HepG2 (cell line): ENCODE results near the gene NSD1. TPM values are rescaled to one million over a fixed set of nuclear protein-coding genes. Genes with fewer than 3 reads are reported as not detected.
A peak's percentile ranks its signal among the peaks of the same experiment; 100 is the strongest.

Source experiments
- ADNP ChIP-seq: sonication (generic); formaldehyde crosslinking; IDR thresholded peaks from 2 replicates; pipeline ENCODE4 v1.4.0; 2020; ENCODE audit warnings: missing genetic modification reagents
- BRD4 ChIP-seq: sonication (generic); formaldehyde crosslinking; IDR thresholded peaks from 2 replicates; pipeline ENCODE4 v1.4.0; 2020; ENCODE audit warnings: missing genetic modification reagents
- HNF4A ChIP-seq: sonication (generic); formaldehyde crosslinking; IDR thresholded peaks from 2 replicates; pipeline ENCODE4 v1.4.0; 2020; ENCODE audit warnings: missing genetic modification reagents
- KAT7 ChIP-seq: IDR thresholded peaks from 2 replicates; pipeline ENCODE4 v1.6.1; 2018; ENCODE audit warnings: borderline replicate concordance, missing compliant biosample characterization
- MTA1 ChIP-seq: sonication (generic); formaldehyde crosslinking; IDR thresholded peaks from 2 replicates; pipeline ENCODE4 v1.4.0; 2020; ENCODE audit warnings: missing genetic modification reagents, mild to moderate bottlenecking, borderline replicate concordance
- NBN ChIP-seq: fragments of 450-650 bp; conservative IDR thresholded peaks from 2 replicates; pipeline ENCODE4 v1.6.1; 2017
- SOX6 ChIP-seq, 2 experiments: fragments of 450-650 bp in 1 of 2; sonication (generic) in 1 of 2; formaldehyde crosslinking in 1 of 2; IDR thresholded peaks; 2 replicates each; pipeline versions ENCODE4 v1.4.0 to v1.6.1; 2017 to 2020; ENCODE audit warnings: antibody characterized with exemption in 1 of 2, mild to moderate bottlenecking in 1 of 2, missing genetic modification reagents in 1 of 2
- UBTF ChIP-seq: sonication (generic); formaldehyde crosslinking; IDR thresholded peaks from 2 replicates; pipeline ENCODE4 v1.4.0; 2020; ENCODE audit warnings: mild to moderate bottlenecking, missing genetic modification reagents
- ZBTB3 ChIP-seq: sonication (generic); formaldehyde crosslinking; IDR thresholded peaks from 2 replicates; pipeline ENCODE4 v1.4.0; 2020; ENCODE audit warnings: low read depth, mild to moderate bottlenecking, moderate library complexity, missing genetic modification reagents, borderline replicate concordance
- ZNF232 ChIP-seq: sonication (generic); formaldehyde crosslinking; IDR thresholded peaks from 2 replicates; pipeline ENCODE4 v1.4.0; 2020; ENCODE audit warnings: missing genetic modification reagents, borderline replicate concordance
- ZNF274 ChIP-seq: sonication (generic); formaldehyde crosslinking; IDR thresholded peaks from 2 replicates; pipeline ENCODE4 v1.5.1; 2020; ENCODE audit warnings: mild to moderate bottlenecking, missing genetic modification reagents
- ZNF354B ChIP-seq: sonication (generic); formaldehyde crosslinking; IDR thresholded peaks from 2 replicates; pipeline ENCODE4 v1.8.0; 2022; ENCODE audit warnings: mild to moderate bottlenecking, missing genetic modification reagents
- ZNF446 ChIP-seq: sonication (generic); formaldehyde crosslinking; IDR thresholded peaks from 2 replicates; pipeline ENCODE4 v1.5.0; 2020; ENCODE audit warnings: mild to moderate bottlenecking, missing genetic modification reagents
- ZNF546 ChIP-seq: sonication (generic); formaldehyde crosslinking; conservative IDR thresholded peaks from 2 replicates; pipeline ENCODE4 v1.8.1; 2023; ENCODE audit warnings: mild to moderate bottlenecking, missing genetic modification reagents
- polyA plus RNA-seq, 8 experiments: library from polyadenylated mRNA; depleted of rRNA in 3 of 8; stranded (reverse) in 7 of 8; unstranded in 1 of 8; fragments of >200 nt; fragmentation: Illumina TruSeq in 4 of 8; extraction: Trizol in 4 of 8; gene quantifications; 2 replicates each; pipeline versions ENCODE4 v1.2.1 to v1.2.3, GENCODE V29; 2011 to 2016; ENCODE audit warnings: low read depth in 4 of 8, missing spikeins in 1 of 8, mixed read lengths in 1 of 8; ENCODE audit not compliant: insufficient read depth in 1 of 8
- total RNA-seq, 5 experiments: library from RNA; depleted of rRNA; stranded (reverse); fragments of >200 nt; fragmentation: Illumina TruSeq; extraction: Trizol; gene quantifications; 2 replicates each; pipeline ENCODE4 v1.2.3, GENCODE V29; 2016; ENCODE audit warnings: low read depth in 1 of 5
- TF ChIP-seq, protein P1 (sequence below): sonication (generic); formaldehyde crosslinking; IDR thresholded peaks from 2 replicates; pipeline ENCODE4 v1.8.0; 2022; ENCODE audit warnings: mild to moderate bottlenecking, missing genetic modification reagents, moderate library complexity
- TF ChIP-seq, protein P2 (sequence below): sonication (generic); formaldehyde crosslinking; IDR thresholded peaks from 2 replicates; pipeline ENCODE4 v1.8.1; 2023; ENCODE audit warnings: missing genetic modification reagents, inconsistent platforms, borderline replicate concordance
- TF ChIP-seq, protein P3 (sequence below): sonication (generic); formaldehyde crosslinking; IDR thresholded peaks from 2 replicates; pipeline ENCODE4; 2020; ENCODE audit warnings: missing genetic modification reagents, mild to moderate bottlenecking, borderline replicate concordance
- TF ChIP-seq, protein P4 (sequence below): sonication (generic); formaldehyde crosslinking; IDR thresholded peaks from 2 replicates; pipeline ENCODE4 v1.8.1; 2022; ENCODE audit warnings: mild to moderate bottlenecking, missing genetic modification reagents

NSD1 gene
- total and polyA plus RNA-seq, 2 of the 13 experiments (the other 11 are each of a cell fraction or from before 2014, with no cell fraction given), result 0.01 to 0.09 TPM

- TF ChIP-seq UBTF (peak; percentile 87), KAT7 (CRISPR knock-in tag) (peak; percentile 58; the same call in 1 of the 2 replicates), ZNF546 (0 out of 2 replicates have a peak, but pooled peaks have one; percentile 35), ZNF274 (CRISPR knock-in tag) (peak; percentile 92), SOX6 (IDR thresholded peaks at IDR 0.05) (no peak), SOX6 (CRISPR knock-in tag; IDR thresholded peaks at IDR 0.05) (peak; percentile 66; the same call in 1 of the 2 replicates), ZBTB3 (CRISPR knock-in tag) (no peak), MTA1 (CRISPR knock-in tag) (peak; percentile 81; the same call in 1 of the 2 replicates), ZNF446 (CRISPR knock-in tag) (no peak), ZNF354B (no peak), NBN (no peak), ZNF232 (CRISPR knock-in tag) (0 out of 2 replicates have a peak, but pooled peaks have one; percentile 37), ADNP (no peak), HNF4A (0 out of 2 replicates have a peak, but pooled peaks have one; percentile 9), BRD4 (CRISPR knock-in tag) (no peak)
- TF ChIP-seq, protein P1, sequence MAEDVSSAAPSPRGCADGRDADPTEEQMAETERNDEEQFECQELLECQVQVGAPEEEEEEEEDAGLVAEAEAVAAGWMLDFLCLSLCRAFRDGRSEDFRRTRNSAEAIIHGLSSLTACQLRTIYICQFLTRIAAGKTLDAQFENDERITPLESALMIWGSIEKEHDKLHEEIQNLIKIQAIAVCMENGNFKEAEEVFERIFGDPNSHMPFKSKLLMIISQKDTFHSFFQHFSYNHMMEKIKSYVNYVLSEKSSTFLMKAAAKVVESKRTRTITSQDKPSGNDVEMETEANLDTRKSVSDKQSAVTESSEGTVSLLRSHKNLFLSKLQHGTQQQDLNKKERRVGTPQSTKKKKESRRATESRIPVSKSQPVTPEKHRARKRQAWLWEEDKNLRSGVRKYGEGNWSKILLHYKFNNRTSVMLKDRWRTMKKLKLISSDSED (CRISPR knock-in tag), result 0 out of 2 replicates have a peak, but pooled peaks have one; percentile 30
- TF ChIP-seq, protein P2, sequence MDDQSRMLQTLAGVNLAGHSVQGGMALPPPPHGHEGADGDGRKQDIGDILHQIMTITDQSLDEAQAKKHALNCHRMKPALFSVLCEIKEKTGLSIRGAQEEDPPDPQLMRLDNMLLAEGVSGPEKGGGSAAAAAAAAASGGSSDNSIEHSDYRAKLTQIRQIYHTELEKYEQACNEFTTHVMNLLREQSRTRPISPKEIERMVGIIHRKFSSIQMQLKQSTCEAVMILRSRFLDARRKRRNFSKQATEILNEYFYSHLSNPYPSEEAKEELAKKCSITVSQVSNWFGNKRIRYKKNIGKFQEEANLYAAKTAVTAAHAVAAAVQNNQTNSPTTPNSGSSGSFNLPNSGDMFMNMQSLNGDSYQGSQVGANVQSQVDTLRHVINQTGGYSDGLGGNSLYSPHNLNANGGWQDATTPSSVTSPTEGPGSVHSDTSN (CRISPR knock-in tag), result 0 out of 2 replicates have a peak, but pooled peaks have one; percentile 30
- TF ChIP-seq, protein P3, sequence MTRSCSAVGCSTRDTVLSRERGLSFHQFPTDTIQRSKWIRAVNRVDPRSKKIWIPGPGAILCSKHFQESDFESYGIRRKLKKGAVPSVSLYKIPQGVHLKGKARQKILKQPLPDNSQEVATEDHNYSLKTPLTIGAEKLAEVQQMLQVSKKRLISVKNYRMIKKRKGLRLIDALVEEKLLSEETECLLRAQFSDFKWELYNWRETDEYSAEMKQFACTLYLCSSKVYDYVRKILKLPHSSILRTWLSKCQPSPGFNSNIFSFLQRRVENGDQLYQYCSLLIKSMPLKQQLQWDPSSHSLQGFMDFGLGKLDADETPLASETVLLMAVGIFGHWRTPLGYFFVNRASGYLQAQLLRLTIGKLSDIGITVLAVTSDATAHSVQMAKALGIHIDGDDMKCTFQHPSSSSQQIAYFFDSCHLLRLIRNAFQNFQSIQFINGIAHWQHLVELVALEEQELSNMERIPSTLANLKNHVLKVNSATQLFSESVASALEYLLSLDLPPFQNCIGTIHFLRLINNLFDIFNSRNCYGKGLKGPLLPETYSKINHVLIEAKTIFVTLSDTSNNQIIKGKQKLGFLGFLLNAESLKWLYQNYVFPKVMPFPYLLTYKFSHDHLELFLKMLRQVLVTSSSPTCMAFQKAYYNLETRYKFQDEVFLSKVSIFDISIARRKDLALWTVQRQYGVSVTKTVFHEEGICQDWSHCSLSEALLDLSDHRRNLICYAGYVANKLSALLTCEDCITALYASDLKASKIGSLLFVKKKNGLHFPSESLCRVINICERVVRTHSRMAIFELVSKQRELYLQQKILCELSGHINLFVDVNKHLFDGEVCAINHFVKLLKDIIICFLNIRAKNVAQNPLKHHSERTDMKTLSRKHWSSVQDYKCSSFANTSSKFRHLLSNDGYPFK (CRISPR knock-in tag), result 0 out of 2 replicates have a peak, but pooled peaks have one; percentile 19
- TF ChIP-seq, protein P4, sequence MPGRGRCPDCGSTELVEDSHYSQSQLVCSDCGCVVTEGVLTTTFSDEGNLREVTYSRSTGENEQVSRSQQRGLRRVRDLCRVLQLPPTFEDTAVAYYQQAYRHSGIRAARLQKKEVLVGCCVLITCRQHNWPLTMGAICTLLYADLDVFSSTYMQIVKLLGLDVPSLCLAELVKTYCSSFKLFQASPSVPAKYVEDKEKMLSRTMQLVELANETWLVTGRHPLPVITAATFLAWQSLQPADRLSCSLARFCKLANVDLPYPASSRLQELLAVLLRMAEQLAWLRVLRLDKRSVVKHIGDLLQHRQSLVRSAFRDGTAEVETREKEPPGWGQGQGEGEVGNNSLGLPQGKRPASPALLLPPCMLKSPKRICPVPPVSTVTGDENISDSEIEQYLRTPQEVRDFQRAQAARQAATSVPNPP (CRISPR knock-in tag), result peak; percentile 92
Observed at GRCh38 chr5:177303121-177303924, 169.8 kb downstream of the NSD1 start, which contains the start of the genes PRELID1 and RAB24 (continued).
